GM23338 (cell line): ENCODE data around the gene EIF4E2. TPM values are rescaled to one million over a fixed set of nuclear protein-coding genes. Genes with fewer than 3 reads are reported as not detected.

Experiments
- ATAC-seq: fragments of 200-7000 bp; cut with Tn5 transposase; 3 replicates; pipeline ENCODE4 v1.9.1; 2020
- DNase-seq: peaks from one replicate; pipeline ENCODE4 v3.0.0-alpha.2; 2015; ENCODE audit warnings: low spot score
- H2AFZ ChIP-seq: fragments of 200-600 bp; sonication (generic); 2 replicates; pipeline ENCODE4 v1.8.0; 2016; ENCODE audit warnings: antibody characterized with exemption, mild to moderate bottlenecking, moderate library complexity
- H3F3A ChIP-seq: fragments of 200-600 bp; sonication (generic); replicated peaks from 2 replicates; pipeline ENCODE4 v1.8.0; 2017; ENCODE audit warnings: antibody characterized with exemption, mixed run types, low read depth
- H3K27ac ChIP-seq: fragments of 200-600 bp; sonication (generic); 2 replicates; pipeline ENCODE4 v1.6.1; 2016; ENCODE audit warnings: low read depth
- H3K27me3 ChIP-seq: fragments of 200-600 bp; sonication (generic); 2 replicates; pipeline ENCODE4 v1.8.0; 2016; ENCODE audit warnings: mild to moderate bottlenecking, mixed run types, moderate library complexity; ENCODE audit not compliant: insufficient read depth
- H3K36me3 ChIP-seq: fragments of 200-600 bp; sonication (generic); 2 replicates; pipeline ENCODE4 v1.8.0; 2016; ENCODE audit warnings: mild to moderate bottlenecking; ENCODE audit not compliant: insufficient read depth
- H3K4me1 ChIP-seq: fragments of 200-600 bp; sonication (generic); 2 replicates; pipeline ENCODE4 v1.8.0; 2016; ENCODE audit warnings: mild to moderate bottlenecking, moderate library complexity; ENCODE audit not compliant: insufficient read depth
- H3K4me2 ChIP-seq: fragments of 200-600 bp; sonication (generic); 2 replicates; pipeline ENCODE4 v1.7.1; 2017; ENCODE audit warnings: mixed run types
- H3K4me3 ChIP-seq: fragments of 200-600 bp; sonication (generic); 2 replicates; pipeline ENCODE4 v1.6.1; 2016; ENCODE audit warnings: mixed run types
- H3K79me2 ChIP-seq: fragments of 200-600 bp; sonication (generic); replicated peaks from 2 replicates; pipeline ENCODE4 v1.8.0; 2017; ENCODE audit warnings: mild to moderate bottlenecking; ENCODE audit not compliant: insufficient read depth
- H3K9me2 ChIP-seq: fragments of 200-600 bp; sonication (generic); 2 replicates; pipeline ENCODE4 v1.8.0; 2017; ENCODE audit not compliant: insufficient read depth
- H4K20me1 ChIP-seq: fragments of 200-600 bp; sonication (generic); replicated peaks from 2 replicates; pipeline ENCODE4 v1.8.0; 2017; ENCODE audit warnings: mild to moderate bottlenecking; ENCODE audit not compliant: insufficient read depth
- H3K27ac Mint-ChIP-seq: 2 replicates; pipeline ENCODE4 v1.8.0; 2020; ENCODE audit warnings: inconsistent platforms, mild to moderate bottlenecking, moderate library complexity, mixed read lengths
- H3K27me3 Mint-ChIP-seq: 3 replicates; pipeline ENCODE4 v1.8.0; 2022; ENCODE audit warnings: low read depth, mild to moderate bottlenecking, moderate library complexity, mixed read lengths, inconsistent platforms; ENCODE audit not compliant: insufficient read depth, poor library complexity
- H3K36me3 Mint-ChIP-seq: 3 replicates; pipeline ENCODE4 v1.8.0; 2021; ENCODE audit warnings: low read depth, mild to moderate bottlenecking, inconsistent platforms, moderate library complexity, mixed read lengths
- H3K4me1 Mint-ChIP-seq: 3 replicates; pipeline ENCODE4 v1.8.0; 2020; ENCODE audit warnings: mild to moderate bottlenecking, inconsistent platforms, mixed read lengths
- H3K4me3 Mint-ChIP-seq: 3 replicates; pipeline ENCODE4 v1.8.0; 2021; ENCODE audit warnings: moderate library complexity, mild to moderate bottlenecking, inconsistent platforms, mixed read lengths
- H3K9me3 Mint-ChIP-seq: 3 replicates; pipeline ENCODE4 v1.8.0; 2020; ENCODE audit warnings: moderate library complexity, mild to moderate bottlenecking, inconsistent platforms, mixed read lengths
- POLR2AphosphoS5 ChIP-seq: IDR thresholded peaks from 2 replicates; pipeline ENCODE4 v1.6.1; 2016; ENCODE audit warnings: antibody characterized with exemption, low read depth
- STAT1 ChIP-seq: IDR thresholded peaks from one replicate; pipeline ENCODE4 v1.6.1; 2016; ENCODE audit warnings: antibody characterized with exemption; ENCODE audit not compliant: unreplicated experiment
- polyA plus RNA-seq: library from polyadenylated mRNA; unstranded; fragments of >200 nt; fragmentation: Nextera tagmentation; extraction: Ambion mirVana; gene quantifications from 2 replicates; pipeline ENCODE4 v1.2.1, GENCODE V29; 2016
- total RNA-seq: library from RNA; depleted of rRNA; stranded (reverse); fragments of >200 nt; shearing (Covaris generic); gene quantifications from 2 replicates; pipeline ENCODE4 v1.2.3, GENCODE V29; 2014
- TF ChIP-seq, protein P1 (sequence below): fragments of 250-450 bp; sonication (Bioruptor Pico); IDR thresholded peaks from 2 replicates; pipeline ENCODE4 v1.5.0; 2020; ENCODE audit warnings: mild to moderate bottlenecking, moderate library complexity
- TF ChIP-seq, protein P2 (sequence below): IDR thresholded peaks from 2 replicates; pipeline ENCODE4 v1.6.1; 2016; ENCODE audit warnings: antibody characterized with exemption

EIF4E2 gene
- total and polyA plus RNA-seq, 2 experiments from 2014 or later = 68.1 to 152 TPM

DNA sequence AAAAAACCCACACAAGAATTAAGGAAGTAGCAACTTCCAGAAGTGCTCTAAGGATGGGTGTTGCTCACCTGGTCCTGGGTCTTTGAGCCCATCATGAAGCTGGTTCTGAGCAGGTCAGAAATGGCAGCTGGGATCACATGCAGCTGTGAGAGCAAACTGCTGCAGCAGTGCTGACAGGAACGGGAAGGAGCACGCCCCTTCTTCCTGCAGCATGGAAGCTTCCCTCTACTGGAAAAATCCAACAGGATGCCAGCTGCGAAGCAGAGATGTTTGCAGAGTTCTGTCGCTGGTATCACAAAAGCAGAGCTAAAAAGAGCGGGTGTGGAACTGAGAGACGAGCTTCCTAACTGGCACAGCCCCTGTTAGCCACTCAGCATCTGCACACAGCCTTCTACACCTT, 33.7 kb downstream of the EIF4E2 start (continued):
- TF ChIP-seq, protein P1, sequence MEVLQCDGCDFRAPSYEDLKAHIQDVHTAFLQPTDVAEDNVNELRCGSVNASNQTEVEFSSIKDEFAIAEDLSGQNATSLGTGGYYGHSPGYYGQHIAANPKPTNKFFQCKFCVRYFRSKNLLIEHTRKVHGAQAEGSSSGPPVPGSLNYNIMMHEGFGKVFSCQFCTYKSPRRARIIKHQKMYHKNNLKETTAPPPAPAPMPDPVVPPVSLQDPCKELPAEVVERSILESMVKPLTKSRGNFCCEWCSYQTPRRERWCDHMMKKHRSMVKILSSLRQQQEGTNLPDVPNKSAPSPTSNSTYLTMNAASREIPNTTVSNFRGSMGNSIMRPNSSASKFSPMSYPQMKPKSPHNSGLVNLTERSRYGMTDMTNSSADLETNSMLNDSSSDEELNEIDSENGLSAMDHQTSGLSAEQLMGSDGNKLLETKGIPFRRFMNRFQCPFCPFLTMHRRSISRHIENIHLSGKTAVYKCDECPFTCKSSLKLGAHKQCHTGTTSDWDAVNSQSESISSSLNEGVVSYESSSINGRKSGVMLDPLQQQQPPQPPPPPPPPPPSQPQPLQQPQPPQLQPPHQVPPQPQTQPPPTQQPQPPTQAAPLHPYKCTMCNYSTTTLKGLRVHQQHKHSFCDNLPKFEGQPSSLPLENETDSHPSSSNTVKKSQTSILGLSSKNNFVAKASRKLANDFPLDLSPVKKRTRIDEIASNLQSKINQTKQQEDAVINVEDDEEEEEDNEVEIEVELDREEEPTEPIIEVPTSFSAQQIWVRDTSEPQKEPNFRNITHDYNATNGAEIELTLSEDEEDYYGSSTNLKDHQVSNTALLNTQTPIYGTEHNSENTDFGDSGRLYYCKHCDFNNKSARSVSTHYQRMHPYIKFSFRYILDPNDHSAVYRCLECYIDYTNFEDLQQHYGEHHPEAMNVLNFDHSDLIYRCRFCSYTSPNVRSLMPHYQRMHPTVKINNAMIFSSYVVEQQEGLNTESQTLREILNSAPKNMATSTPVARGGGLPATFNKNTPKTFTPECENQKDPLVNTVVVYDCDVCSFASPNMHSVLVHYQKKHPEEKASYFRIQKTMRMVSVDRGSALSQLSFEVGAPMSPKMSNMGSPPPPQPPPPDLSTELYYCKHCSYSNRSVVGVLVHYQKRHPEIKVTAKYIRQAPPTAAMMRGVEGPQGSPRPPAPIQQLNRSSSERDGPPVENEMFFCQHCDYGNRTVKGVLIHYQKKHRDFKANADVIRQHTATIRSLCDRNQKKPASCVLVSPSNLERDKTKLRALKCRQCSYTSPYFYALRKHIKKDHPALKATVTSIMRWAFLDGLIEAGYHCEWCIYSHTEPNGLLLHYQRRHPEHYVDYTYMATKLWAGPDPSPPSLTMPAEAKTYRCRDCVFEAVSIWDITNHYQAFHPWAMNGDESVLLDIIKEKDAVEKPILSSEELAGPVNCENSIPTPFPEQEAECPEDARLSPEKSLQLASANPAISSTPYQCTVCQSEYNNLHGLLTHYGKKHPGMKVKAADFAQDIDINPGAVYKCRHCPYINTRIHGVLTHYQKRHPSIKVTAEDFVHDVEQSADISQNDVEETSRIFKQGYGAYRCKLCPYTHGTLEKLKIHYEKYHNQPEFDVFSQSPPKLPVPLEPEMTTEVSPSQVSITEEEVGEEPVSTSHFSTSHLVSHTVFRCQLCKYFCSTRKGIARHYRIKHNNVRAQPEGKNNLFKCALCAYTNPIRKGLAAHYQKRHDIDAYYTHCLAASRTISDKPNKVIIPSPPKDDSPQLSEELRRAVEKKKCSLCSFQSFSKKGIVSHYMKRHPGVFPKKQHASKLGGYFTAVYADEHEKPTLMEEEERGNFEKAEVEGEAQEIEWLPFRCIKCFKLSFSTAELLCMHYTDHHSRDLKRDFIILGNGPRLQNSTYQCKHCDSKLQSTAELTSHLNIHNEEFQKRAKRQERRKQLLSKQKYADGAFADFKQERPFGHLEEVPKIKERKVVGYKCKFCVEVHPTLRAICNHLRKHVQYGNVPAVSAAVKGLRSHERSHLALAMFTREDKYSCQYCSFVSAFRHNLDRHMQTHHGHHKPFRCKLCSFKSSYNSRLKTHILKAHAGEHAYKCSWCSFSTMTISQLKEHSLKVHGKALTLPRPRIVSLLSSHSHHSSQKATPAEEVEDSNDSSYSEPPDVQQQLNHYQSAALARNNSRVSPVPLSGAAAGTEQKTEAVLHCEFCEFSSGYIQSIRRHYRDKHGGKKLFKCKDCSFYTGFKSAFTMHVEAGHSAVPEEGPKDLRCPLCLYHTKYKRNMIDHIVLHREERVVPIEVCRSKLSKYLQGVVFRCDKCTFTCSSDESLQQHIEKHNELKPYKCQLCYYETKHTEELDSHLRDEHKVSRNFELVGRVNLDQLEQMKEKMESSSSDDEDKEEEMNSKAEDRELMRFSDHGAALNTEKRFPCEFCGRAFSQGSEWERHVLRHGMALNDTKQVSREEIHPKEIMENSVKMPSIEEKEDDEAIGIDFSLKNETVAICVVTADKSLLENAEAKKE (CRISPR knock-in tag) = no peak

DNA sequence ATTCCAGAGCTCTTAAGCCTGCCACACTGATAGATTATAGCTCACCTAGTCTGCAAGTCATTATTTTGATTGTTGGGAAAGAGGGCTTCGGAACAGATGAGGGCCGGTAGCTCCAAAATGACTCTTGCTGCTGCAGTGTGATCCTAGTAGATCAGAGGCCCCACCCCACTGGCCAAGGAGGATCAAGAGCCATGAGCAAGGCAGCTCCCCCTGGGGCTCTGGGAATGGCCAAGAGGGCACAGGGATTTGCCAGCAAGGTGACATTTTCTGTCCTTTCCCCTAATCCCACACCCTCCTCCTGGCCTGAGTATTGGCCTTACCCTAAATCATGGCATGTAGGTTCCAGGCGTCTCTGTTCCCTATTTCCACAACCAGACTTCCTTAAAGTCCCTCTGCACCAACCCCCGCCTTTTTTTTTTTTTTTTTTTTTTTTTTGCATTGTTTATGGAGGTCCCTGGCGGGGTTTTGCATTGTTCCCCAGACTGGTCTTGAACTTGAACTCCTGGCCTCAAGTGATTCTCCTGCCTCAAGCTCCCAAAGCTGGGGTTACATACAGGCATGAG, 36.5 kb downstream of the EIF4E2 start:
- Histone ChIP-seq H3K9me2 (0 out of 2 replicates have a peak, but pooled peaks cover 8% of the 10 kb centered on the region), H3K4me3 (no peak overlapping the region), H3K4me2 (no peak overlapping the region), H2AFZ (no peak overlapping the region), H3K36me3 (no peaks in the 10 kb centered on the region), H4K20me1 (peaks cover 3% of the 10 kb centered on the region; the same call in 1 of the 2 replicates), H3K27ac (no peak overlapping the region), H3F3A (no peaks in the 10 kb centered on the region), H3K4me1 (peaks cover 8% of the 10 kb centered on the region), H3K27me3 (no peaks in the 10 kb centered on the region), H3K79me2 (no peaks in the 10 kb centered on the region)
- Mint-ChIP-seq H3K27me3 (peaks cover 2% of the 10 kb centered on the region), H3K4me1 (peaks cover 25% of the 10 kb centered on the region), H3K36me3 (peaks cover 15% of the 10 kb centered on the region), H3K27ac (no peak overlapping the region), H3K4me3 (no peak overlapping the region), H3K9me3 (peaks cover 8% of the 10 kb centered on the region; the same call in 2 of the 3 replicates)
- no peak for ATAC-seq
- no peak for DNase-seq
- TF ChIP-seq, protein P2, sequence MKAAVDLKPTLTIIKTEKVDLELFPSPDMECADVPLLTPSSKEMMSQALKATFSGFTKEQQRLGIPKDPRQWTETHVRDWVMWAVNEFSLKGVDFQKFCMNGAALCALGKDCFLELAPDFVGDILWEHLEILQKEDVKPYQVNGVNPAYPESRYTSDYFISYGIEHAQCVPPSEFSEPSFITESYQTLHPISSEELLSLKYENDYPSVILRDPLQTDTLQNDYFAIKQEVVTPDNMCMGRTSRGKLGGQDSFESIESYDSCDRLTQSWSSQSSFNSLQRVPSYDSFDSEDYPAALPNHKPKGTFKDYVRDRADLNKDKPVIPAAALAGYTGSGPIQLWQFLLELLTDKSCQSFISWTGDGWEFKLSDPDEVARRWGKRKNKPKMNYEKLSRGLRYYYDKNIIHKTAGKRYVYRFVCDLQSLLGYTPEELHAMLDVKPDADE = no peak
- TF ChIP-seq POLR2AphosphoS5 (no peak), STAT1 (no peak)
